ENCODE measurements around the gene OVAAL.

OVAAL gene

DNA sequence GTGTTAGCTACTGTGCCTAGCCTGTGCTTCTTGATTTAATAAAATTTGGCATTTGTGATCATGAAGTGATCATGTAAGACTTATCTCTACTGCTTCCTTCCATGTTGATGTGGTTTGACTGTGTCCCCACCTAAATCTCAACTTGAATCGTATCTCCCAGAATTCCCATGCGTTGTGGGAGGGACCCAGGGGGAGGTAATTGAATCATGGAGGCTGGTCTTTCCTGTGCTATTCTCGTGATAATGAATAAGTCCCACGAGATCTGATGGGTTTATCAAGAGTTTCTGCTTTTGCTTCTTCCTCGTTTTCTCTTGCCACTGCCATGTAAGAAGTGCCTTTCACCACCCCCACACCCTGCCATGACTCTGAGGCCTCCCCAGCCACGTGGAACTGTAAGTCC lies at the start of gene OVAAL:
TSS of gene OVAAL (plus strand) at position 301 of the 400 bp plus-strand sequence.
- no peak for DNase-seq

DNA sequence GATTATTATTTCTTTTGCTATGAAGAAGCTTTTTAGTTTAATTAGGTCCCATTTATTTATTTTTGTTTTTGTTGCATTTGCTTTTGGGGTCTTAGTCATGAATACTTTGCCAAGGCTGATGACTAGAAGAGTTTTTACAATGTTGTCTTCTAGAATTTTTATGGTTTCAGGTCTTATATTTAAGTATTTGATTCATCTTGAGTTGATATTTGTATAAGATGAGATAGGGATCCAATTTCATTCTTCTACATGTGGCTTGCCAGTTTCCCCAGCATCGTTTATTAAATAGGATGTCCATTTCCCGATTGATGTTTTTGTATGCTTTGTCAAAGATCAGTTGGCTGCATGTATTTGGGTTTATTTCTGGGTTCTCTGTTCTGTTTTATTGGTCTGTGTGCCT lies 47.9 kb upstream of the OVAAL start:
- no peak for DNase-seq

DNA sequence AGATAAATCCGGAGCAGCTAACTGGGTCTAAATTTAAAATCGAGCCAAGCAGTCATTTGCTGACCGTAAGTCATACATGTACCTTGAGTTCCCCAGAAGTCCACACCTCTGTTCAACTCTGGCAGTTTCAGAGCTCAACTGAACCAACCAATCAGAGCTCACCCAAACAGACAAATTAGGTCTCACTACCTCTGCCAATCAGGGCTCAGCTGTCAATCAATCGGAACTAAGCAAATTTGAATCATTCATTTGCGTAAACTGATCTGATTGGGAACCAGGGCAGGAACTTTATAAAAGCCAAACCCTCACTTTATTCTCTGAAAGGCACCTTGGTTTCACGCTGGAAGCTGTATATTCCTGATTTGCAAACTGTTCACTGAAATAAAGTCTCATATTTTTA lies 45.2 kb upstream of the OVAAL start:
- no peak for DNase-seq

DNA sequence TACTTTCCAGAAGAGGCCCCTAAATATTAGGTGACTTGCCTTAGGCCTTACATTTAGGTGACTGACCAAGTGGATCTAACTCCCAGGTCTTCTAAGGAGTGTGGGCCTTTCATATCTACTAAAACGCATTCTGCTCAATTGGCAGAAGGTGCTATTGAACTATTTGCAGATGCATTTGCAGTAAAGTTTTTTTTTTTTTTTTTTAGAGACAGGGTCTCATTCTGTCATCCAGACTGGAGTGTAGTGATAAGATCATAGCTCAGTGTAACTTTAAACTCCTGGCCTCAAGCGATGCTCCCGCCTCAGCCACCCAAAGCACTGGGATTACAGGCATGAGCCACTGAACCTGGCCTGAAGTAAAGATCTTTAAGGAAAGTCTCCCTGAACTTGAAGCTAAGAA lies 43.4 kb upstream of the OVAAL start:
- no peak for DNase-seq

DNA sequence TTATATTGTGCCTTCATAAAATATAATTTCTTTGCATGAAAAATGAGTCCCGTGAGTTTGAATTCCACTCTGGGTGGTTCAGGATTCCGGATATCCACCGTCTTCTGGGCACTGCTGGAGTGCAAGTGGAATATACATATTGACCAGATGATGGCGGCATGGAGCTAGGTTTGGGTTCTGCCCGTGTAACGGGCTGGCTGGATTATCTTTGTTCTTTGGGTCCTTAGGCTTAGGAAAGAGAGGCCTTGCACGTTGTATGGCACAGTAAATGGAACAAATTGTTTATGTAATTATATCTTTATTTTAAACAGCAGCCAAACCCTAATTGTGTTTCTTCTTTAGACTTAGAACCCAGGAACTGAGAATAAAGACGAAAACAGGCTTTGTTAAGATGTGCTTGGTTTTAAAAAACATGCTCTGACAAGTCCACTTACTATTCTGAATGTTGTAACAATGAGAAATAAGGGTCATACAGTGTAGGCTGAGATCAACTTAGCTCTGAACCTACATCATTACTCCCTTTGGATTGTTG lies 42.8 kb upstream of the OVAAL start:
- DNase-seq: peak; percentile 93

DNA sequence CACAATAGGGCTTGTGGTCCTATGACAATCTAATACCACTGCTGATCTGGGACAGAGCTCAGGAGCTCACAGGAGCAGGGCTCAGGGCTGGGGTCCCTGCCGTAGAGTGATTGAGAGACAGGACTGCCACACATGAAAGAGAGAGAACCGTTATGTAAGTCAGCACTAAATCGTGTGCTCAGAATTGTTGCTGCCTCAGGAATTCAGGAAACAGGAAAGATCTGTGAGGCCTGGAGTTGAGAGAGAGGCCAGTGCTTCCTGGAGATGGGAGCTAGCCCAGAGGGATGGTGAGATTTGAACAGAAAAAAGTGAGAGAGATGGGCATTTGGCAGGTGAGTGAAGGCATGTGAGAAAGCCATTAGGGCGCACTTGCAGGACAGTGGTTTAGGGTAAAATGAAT lies 38.9 kb upstream of the OVAAL start:
- DNase-seq: no peak

DNA sequence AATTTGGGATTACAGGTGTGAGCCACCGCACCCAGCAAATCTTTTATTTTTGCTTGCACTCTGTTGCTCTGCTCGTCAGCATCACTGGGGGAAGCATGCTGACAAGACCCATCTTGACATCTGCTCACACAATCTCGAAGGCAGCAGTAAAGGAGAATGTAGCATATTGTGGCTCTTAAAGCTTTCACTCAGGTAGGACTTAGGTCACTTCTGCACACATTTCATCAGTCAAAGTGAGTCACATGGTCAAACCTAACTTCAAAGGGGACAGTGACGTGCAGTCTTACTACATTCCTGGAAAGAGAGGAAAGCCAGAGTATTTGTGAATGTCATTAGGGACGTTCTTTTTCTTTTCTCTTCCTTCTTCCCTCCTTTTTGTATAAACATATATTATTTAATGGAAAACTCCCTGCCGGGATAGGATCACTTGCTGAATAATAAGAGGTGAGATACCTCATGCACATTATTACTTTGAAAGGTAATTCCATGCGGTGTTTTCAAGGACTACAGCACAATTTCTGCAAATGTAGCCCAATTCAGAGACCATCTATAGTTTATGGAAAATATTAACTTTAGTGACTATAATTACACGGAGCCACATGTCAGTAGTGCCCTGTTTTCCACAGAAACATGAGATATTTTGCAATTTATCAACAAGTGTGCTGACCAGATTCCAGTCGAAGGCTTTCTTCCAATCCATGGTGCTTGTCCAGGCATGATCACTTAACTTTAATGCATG lies 37.1 kb upstream of the OVAAL start:
- no peak for DNase-seq

DNA sequence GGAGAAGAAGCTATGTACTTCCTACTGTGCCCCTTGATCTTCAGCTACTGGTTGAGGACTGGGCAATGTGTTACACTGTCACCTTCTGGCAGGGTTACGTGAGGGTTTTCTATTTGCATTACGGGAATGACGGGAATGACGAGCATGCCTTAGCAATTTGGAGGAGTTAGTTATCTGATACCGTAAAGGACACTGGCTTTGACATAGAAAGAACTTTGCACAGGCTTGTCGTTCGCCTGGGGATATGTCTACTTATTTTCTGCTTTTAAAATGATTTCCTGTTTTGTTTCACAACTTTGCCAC lies 36.6 kb upstream of the OVAAL start:
- no peak for DNase-seq

DNA sequence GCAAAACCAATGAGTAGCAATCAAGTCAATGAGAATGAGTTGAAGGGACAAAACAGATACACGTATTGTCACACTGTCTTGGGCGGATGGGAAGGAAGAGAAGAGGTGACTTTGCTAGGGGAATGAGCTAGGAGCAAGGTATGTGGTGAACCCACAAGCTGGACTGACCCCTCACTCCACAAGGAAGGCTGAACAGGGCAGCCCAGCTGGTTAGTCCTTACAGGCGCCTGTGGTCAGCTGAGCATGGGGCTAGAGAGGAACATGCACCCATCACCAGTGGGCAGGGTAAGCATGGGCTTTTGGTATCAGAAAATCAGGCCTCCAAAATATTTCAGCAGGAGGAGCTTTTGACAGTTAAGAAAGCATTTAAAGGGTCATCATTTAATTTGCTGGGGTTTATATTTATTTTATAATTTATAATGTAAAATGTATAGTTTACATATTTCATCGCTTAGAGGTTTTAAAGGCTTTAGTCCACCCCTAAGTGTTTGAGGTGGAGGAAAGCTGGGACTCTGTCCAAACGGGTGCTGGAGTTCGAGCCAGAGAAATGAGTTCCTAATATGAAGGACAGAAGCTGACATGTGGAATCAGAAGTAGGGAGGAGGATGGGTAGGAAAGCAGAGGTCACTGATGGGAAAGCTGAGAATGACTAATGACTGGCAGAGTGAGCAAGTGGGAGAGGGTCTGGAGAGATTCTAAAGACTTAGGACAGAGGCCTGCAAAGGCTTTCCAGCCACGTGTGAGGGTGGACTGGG lies 34.4 kb upstream of the OVAAL start:
- DNase-seq: no peak

DNA sequence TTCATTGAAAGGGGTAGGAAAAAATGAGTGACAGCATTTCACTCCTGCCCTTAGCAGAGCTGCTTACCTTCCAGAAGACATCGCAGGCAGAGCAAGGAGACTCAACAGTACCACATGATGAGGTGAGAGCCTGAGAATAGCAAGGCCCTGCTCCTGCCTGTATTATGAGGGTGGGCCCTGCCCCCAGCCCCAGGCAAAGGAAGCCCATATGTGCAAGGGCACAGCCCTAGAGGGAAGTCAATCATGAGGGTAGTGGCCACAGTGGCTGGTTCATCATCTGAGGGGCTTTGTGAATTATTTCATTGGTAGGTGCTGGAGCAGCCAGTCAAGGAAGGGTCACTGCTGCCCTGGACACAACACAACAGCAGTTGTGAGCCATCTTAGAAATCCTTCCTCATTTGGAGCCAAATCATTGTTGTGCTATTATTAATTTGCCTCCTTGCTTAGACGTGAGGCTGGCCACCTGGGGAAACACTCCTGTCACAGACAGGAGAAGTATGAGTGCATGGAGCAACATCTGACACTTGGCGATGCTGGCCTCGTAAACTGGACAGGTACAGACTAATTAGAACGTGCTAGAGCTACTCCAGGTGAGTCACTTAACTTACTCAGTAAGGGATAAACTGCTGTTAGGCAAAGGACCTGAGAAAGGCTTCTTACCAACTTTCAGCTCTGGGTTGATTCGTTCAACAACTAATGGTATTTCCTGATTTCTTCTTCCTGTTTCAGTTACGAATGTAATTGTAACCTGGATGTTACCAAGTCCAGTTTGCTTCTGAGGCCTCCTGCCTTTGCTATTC lies 33.6 kb upstream of the OVAAL start:
- no peak for DNase-seq

DNA sequence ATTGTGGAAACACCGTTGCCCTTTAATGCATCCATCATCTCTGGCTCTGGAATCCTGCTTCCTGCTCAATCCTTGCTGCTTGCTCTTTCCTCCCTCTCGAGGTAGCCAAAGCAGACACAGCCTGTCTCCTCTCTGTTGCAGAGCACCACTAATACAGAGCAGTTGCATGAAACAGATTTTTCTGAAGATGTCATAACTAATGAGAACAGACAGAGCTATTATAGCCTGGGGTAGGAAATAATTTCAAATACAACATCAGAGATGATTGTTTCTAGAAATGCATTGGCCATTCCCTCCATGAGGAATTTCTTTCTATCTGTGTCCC lies 33.1 kb upstream of the OVAAL start:
- DNase-seq: no peak

DNA sequence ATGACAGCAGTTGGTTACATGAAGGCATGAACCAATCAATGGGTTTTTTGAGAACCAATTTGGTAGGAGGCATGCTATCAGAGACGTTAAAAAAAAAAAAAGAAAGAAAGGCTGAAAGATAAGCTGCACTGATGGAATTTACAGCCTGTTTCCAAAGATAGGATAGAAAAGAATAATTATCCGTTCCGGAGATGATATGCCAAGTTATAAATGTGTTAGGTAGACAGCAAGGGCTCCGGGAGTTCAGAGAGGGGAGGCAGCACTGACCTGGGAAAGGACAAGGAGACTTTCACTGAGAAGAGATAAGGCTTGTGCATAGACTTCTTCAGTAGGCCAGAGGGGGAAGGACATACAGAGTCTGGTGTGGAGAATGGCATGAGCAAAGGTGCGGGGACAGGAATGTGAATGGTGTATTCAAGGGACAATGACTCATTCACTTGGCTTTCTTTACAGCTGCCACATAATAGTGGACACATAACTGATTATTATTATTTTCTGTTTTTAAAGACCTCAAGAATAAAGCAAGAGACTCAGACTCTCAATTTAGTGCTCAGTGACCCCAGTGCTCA lies 31.6 kb upstream of the OVAAL start:
- DNase-seq: no peak

DNA sequence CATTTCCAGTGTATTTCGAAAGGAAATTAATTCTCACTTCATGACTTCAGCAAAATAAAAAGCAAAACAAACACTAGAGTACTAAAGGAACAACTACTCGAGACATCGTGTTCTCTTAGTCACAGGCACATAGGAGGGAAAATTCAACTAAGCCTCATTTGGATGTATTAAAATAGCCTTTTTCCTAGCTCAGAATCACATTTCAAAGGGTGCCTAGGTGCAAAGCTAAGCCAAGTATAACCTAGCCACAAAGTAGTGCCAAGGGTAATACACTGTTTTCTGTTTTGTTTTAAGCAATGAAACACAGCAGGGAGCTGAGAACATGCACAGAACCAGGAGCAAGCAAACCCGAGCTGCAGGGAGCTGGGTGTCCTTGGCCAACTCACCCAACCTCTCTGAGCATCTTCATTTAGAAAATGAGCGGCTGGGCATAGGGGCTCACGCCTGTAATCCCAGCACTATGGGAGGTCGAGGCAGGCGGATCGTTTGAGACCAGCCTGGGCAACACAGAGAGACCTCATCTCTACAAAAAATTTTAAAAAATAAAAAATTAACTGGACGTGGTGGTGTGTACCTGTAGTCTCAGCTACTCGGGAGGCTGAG lies 29.8 kb upstream of the OVAAL start:
- no peak for DNase-seq

DNA sequence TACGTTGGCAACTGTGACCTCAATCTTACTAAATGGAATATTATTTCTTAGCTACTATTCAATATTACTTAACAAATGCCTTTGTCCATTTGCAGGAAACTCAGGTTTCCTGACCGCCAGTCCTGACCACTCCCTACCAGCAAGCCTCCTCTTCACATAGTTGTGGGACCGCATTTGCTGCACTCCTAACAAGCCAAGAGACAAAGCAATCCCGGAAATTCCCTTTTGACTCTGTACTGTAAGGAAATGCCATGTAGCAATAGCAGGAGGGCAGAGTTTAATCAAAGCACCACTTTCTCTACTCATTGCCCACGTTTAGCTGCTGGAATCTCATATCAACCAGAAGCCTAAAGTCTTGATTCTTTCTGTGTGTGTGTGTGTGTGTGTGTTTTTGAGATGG lies 28.3 kb upstream of the OVAAL start:
- no peak for DNase-seq

DNA sequence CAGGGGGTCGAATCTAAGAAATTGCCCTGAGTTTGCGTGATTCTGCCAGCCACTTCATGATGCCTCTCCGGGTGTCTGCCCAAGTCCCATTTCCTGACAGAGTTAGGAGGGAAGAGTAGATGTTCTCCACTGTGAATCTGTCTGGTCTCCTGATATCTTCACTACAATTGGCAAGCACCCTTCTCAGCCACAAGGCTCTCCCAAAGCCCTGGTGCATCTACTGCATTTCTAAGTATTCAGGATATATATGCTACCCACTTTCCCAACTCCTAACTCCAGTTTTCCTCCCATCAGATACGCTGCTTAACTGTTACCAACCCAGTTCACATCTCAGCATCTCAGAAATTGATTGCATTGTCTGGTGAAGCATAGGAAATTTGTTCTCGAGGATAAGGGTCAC lies 25.9 kb upstream of the OVAAL start:
- DNase-seq: no peak

DNA sequence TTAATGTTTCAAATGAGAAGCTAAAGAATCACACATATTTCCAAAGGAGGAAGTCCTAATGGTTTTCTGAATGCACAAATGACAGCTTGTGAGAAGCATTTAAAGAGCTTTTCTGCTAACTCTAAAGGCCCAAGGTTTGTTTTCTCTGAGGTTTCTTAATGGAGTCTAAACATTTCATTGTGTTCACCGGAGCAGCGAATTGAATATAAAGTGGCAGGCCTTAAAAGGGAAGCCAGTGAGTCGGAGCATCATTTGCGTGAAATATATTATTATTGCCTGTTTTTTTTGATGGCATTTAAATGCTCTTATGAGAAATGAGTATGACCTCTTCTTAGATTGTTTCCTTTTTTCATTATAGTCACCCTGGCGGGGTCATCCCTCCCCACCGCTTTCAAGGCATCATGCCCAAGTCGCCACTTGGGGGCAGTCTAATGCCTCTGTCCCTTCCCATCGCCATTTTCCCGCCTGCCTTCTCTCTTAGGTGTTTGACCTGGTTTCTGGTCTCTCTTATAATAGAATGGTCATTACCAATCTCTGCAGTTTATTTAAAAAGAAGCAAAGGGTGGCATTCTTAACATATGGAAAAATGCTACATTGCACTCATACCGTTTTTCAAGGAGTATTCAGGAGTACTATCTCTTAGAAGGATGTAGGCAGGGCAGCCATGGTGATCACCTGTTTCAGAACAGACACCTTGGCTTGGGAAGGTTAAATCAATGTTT lies 25.3 kb upstream of the OVAAL start:
- DNase-seq: peak; percentile 91

DNA sequence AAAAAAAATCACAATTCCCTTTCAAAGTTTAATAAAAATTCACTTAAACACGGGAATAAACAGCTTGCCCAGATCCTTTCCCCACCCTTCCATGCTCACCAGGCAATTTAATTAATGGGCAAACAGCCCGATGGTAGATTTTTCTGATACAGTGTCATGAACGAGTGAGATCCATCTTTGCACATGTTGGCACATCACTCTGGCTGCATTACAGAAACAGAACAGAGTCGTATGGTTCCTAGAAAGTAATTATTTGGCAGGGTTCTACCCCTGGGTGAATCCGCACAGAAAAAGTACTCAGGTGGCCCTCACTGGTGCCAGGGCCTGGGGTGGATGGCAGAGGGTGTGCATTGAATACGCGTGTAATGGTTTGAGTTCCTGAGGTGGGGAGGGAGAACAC lies 24.6 kb upstream of the OVAAL start:
- DNase-seq: no peak

DNA sequence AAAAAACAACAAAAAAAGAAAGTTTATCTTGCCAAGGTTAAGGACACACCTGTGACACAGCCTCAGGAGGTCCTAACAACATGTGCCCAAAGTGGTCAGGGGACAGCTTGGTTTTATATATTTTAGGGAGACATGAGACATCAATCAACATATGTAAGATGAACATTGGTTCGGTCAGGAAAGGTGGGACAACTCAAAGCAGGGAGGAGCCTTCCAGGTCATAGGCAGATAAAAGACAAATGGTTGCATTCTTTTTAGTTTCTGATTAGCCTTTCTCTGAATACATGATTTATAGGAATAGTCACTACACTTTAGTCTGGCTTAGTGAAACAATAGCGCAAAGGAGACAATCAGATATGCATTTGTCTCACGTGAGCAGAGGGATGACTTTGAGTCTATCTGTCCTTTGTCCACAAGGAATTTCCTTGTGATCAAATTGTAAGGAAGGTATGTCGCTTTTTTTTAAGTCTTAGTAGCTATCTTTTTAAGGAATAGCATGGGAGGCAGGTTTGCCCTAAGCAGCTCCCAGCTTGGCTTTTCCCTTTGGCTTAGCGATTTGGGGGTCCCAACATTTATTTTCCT lies 23.3 kb upstream of the OVAAL start:
- DNase-seq: no peak

DNA sequence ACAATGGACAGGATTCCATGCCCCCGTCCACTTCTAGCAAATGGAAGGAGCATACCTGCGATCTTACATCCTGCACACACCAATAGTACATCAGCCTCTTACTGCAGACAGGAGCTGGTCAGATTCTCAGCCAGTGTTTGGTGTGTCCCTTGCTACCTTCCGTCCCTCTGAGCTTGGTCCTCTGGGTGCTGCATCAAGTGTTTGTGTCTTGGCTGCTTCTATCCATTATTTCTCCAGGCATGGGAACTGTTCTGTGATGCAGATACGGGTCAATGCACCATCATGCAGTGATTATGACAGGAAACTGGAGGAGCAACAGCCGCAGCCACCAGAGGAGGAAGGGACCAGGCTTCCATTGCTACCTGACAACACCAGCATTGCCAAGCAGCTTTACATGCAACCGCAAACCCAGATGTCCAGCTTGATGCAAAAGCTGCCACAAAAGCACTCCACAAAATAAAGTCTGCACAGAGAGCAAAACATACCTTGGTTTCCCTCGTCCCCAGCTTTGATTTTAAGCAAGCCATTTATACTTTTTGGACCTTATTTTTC lies 21.9 kb upstream of the OVAAL start:
- DNase-seq: no peak

DNA sequence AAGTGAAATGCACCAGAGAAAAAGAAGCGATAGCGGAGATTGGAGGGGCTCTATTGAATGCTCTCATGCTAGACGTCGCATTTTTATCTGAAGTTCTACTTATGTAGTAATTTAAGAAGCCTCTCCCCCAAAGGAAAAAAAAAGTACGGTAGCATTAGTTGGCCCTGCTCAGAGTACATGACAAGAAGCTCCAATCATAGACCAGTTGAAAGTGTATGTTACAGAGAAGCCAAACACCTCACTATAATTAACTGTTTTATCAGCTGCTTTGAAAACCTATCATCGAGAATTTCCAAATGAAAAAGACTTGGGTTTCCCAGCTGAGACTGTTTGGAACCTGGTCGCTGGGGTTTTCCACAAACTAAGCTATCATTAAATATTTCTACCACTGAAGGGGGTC lies 19.6 kb upstream of the OVAAL start:
- no peak for DNase-seq

DNA sequence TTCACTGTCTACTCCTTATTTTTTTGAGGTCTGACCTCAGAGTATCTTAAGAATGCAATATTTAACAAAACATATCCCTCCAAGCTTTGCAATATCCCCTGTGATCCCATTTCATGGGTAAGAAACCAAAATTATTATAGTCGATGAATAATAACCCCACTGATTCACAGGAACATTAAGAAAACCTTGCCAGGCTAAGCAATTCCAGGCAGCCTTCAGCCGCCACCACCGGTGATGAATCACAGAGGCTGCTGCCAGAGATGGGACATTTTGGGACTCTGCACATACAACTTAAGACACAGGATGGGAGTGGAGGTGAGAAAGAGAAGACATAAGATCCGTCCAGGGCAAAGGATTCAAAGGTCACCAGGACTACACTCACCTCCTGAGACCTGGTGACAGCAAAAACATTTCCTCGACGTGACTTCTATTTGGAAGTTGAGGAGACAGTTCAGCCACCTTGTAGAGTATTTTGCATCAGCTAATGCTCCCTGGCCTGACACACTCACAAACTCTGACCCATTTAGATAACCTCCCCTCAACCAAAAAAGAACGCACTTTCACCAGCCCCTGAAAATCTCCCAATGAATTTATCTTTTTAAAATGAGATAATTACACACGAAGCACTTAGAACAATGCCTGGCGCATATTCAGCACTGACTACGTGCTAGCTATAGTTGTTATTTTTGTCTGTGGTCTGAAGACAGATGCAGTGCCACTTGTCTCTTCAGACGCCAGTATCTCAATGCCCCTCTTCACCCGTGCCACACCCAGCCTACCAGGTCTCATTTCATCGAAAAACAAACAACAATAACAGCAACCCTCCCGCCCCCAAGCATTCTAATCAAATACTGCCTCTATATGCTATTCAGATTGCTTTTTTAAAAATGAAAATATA lies 17.8 kb upstream of the OVAAL start:
- DNase-seq: no peak
